Fibroblast of villous mesenchyme (primary cell): Measurements from ENCODE around the gene BMPER. TPM values are rescaled to one million over a fixed set of nuclear protein-coding genes. Genes with fewer than 3 reads are reported as not detected.

Experiments used
- DNase-seq: peaks from one replicate; pipeline ENCODE4 v3.0.0-alpha.2; 2010; ENCODE audit warnings: low read depth
- H3K4me3 ChIP-seq: 2 replicates; pipeline ENCODE4 v1.5.1; 2011; ENCODE audit warnings: low read depth, mild to moderate bottlenecking, low read length
- total RNA-seq: library from RNA; depleted of rRNA; stranded (reverse); fragments of >200 nt; gene quantifications from 2 replicates; pipeline ENCODE4 v1.2.3, GENCODE V29; 2012
- TF ChIP-seq, protein P1 (sequence below): IDR thresholded peaks from 2 replicates; pipeline ENCODE4 v1.5.1; 2012; ENCODE audit warnings: low read depth, mild to moderate bottlenecking, low read length; ENCODE audit not compliant: insufficient read depth

Gene BMPER
- total RNA-seq, 1 donor = 7.8 TPM

DNA sequence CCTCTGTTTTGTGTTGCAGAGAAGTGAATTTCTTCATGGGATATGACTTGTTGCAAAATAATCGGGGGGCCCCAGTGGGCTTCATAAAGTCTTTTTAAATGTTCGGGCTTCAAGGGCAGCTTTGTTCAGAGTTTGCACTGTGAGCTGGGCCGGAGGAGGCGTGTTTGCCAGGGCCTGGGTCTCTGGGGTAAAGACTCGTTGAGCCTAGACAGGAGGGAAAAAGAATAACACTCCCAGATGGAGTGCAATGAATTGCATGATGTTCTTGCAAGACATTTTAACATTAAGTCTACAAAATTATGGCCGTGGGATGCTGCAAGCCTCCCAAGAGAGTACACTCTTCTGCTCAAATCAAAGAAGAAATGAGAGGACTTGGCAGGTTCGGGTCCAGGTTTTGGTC is 23.6 kb downstream of the BMPER start:
- no peak for DNase-seq
- no peak overlapping the region for H3K4me3 ChIP-seq
- TF ChIP-seq, protein P1, sequence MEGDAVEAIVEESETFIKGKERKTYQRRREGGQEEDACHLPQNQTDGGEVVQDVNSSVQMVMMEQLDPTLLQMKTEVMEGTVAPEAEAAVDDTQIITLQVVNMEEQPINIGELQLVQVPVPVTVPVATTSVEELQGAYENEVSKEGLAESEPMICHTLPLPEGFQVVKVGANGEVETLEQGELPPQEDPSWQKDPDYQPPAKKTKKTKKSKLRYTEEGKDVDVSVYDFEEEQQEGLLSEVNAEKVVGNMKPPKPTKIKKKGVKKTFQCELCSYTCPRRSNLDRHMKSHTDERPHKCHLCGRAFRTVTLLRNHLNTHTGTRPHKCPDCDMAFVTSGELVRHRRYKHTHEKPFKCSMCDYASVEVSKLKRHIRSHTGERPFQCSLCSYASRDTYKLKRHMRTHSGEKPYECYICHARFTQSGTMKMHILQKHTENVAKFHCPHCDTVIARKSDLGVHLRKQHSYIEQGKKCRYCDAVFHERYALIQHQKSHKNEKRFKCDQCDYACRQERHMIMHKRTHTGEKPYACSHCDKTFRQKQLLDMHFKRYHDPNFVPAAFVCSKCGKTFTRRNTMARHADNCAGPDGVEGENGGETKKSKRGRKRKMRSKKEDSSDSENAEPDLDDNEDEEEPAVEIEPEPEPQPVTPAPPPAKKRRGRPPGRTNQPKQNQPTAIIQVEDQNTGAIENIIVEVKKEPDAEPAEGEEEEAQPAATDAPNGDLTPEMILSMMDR = no peak

- TF ChIP-seq, protein P1 = no peak
- DNase-seq = no peak
- no peak overlapping the region for H3K4me3 ChIP-seq
These were observed 26.9 kb downstream of the BMPER start for GRCh38 chr7:33932221-33932620.

- TF ChIP-seq, protein P1 = peak; percentile 100
- H3K4me3 ChIP-seq = peak overlapping the region; percentile 17
- peak; percentile 89 for DNase-seq
These were observed 27.6 kb downstream of the BMPER start for GRCh38 chr7:33932832-33933468.

DNA sequence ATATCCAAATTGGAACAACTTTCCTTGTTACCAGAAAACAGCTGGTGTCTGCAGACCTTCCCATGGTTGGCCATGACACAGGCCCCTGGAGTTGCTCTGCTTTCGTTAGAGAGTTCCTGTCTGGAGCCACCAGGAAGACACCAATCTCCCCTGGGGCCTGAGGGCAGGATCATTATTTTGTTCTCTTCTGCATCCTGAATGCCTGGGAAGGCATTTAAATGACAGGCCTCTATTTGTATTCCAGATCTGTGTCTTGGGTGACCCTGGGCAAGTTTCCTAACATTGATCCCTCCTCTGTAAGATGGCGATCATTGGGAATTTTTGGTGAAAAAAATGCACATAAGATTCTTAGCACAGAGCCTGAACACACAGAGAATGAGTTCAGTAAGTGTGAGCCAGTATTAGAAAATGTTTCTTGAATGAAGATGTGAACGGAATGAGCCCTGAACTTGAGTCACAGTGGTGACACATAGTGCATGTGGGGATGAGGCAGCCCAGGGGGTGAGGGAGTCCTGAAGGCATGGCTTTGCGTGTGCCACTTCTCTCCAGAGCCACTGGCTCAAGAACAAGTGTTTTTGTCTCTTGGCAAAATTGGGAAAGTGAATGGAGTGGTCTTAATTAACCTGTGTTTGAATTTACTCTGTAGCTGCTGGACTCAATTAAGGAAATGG is 28.4 kb downstream of the BMPER start:
- TF ChIP-seq, protein P1 = no peak
- H3K4me3 ChIP-seq = no peak overlapping the region
- DNase-seq = peak; percentile 51

- TF ChIP-seq, protein P1 = no peak
- H3K4me3 ChIP-seq = no peak overlapping the region
- no peak for DNase-seq
These were observed 29.1 kb downstream of the BMPER start for GRCh38 chr7:33934391-33934790.

- H3K4me3 ChIP-seq = no peak overlapping the region
- TF ChIP-seq, protein P1 = no peak
- no peak for DNase-seq
These were observed 31.2 kb downstream of the BMPER start for GRCh38 chr7:33936503-33936902.

- DNase-seq = no peak
- H3K4me3 ChIP-seq = no peak overlapping the region
- TF ChIP-seq, protein P1 = no peak
These were observed 32.5 kb downstream of the BMPER start for GRCh38 chr7:33937871-33938270.
